Body of pancreas (tissue), 4 donors: ENCODE measurements around the gene CDH22. TPM values are rescaled to one million over a fixed set of nuclear protein-coding genes. Genes with fewer than 3 reads are reported as not detected.

Experiments
- ATAC-seq: fragments of 150-250 bp; one replicate; pipeline ENCODE4 v1.9.1; 2016
- DNase-seq, 4 donors: peaks; one replicate each; pipeline ENCODE4 v3.0.0-alpha.2; 2019
- H3K27ac ChIP-seq, 4 donors: fragments of 200-600 bp; sonication (generic); 1 replicate in 3 of 4; 2 replicates in 1 of 4; pipeline versions ENCODE4 v1.5.1 to v1.6.1; 2016 to 2019; ENCODE audit warnings: mild to moderate bottlenecking in 1 of 4, mixed read lengths in 1 of 4, moderate library complexity in 1 of 4
- H3K27me3 ChIP-seq, 2 donors: fragments of 200-600 bp; sonication (generic); one replicate each; pipeline ENCODE4 v1.6.0; 2016; ENCODE audit warnings: mild to moderate bottlenecking in 1 of 2
- H3K36me3 ChIP-seq, 2 donors: fragments of 200-600 bp; sonication (generic); replicated peaks in 1 of 2; 2 replicates each; pipeline ENCODE4 v1.5.1; 2016; ENCODE audit warnings: low read depth in 2 of 2; ENCODE audit not compliant: insufficient read depth in 1 of 2
- H3K4me1 ChIP-seq: fragments of 200-600 bp; sonication (generic); one replicate; pipeline ENCODE4 v1.6.0; 2016
- H3K4me3 ChIP-seq, 2 donors: fragments of 200-600 bp; sonication (generic); 1 replicate in 1 of 2; 2 replicates in 1 of 2; pipeline ENCODE4 v1.5.1; 2016 to 2019
- H3K9me3 ChIP-seq, 3 donors: fragments of 200-600 bp; sonication (generic); 1 replicate in 2 of 3; 2 replicates in 1 of 3; pipeline ENCODE4 v1.5.1; 2016
- POLR2A ChIP-seq, 3 donors: fragments of 450-650 bp; IDR thresholded peaks; one replicate each; pipeline ENCODE4 v1.6.1; 2016; ENCODE audit warnings: antibody characterized with exemption in 3 of 3, mild to moderate bottlenecking in 2 of 3
- WGBS, 2 donors: methylation state at CpG; one replicate each; pipeline ENCODE4 v1.1.5; 2017; 5-methylcytosine and 5-hydroxymethylcytosine counted together
- intact Hi-C: fragments of 100-400 bp; cut with DNase I; formaldehyde crosslinking; loops from one replicate; pipeline ENCODE4 v1.15.1; 2023
- total RNA-seq, 2 donors: library from RNA; depleted of rRNA; stranded (reverse); fragments of >200 nt; gene quantifications; one replicate each; pipeline ENCODE4 v1.1.0, GENCODE V29; 2016
- TF ChIP-seq, protein P1 (sequence below), 7 experiments: fragments of 450-650 bp in 4 of 7; fragments of 200-600 bp in 3 of 7; sonication (generic) in 3 of 7; IDR thresholded peaks; one replicate each; pipeline ENCODE4 v1.5.1; 2016 to 2019; ENCODE audit warnings: antibody characterized with exemption in 7 of 7

The CDH22 gene
- total RNA-seq, 2 donors from 2014 or later, result 1.3 to 2.1 TPM

DNA sequence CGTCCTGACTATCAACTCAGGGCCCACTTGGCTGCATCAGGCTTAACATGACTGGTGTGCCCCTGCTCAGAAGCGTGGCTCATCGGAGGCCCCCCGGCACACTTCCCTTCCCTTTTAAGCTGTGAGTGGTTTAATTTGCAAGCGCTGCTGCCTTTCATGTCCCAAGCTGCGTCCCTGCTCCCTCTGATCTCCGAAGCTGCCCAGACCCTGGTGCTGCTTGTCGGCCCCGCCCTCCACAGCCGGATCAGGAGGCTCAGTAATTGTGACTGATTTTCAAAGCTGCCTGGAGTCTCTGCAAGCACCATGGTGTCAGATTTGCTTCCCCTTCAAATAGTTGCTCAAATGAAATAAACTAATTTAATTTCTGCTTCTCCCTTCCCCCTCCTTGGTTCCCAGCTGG lies 71.1 kb downstream of the CDH22 start:
- no peak for ATAC-seq
- Histone ChIP-seq H3K4me3 (no peak overlapping the region), H3K27me3 (no peaks in the 10 kb centered on the region), H3K27ac (no peak overlapping the region), H3K36me3 (no peaks in the 10 kb centered on the region), H3K4me1 (no peaks in the 10 kb centered on the region), H3K9me3 (no peaks in the 10 kb centered on the region)
- TF ChIP-seq, protein P1, sequence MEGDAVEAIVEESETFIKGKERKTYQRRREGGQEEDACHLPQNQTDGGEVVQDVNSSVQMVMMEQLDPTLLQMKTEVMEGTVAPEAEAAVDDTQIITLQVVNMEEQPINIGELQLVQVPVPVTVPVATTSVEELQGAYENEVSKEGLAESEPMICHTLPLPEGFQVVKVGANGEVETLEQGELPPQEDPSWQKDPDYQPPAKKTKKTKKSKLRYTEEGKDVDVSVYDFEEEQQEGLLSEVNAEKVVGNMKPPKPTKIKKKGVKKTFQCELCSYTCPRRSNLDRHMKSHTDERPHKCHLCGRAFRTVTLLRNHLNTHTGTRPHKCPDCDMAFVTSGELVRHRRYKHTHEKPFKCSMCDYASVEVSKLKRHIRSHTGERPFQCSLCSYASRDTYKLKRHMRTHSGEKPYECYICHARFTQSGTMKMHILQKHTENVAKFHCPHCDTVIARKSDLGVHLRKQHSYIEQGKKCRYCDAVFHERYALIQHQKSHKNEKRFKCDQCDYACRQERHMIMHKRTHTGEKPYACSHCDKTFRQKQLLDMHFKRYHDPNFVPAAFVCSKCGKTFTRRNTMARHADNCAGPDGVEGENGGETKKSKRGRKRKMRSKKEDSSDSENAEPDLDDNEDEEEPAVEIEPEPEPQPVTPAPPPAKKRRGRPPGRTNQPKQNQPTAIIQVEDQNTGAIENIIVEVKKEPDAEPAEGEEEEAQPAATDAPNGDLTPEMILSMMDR (IDR thresholded peaks at IDR 0.05), result no peak
- TF ChIP-seq POLR2A (IDR thresholded peaks at IDR 0.05), result no peak
- intact Hi-C loops, result no loop called here
- no peak for DNase-seq
- WGBS, 2 donors, result 31 to 50% methylated on average over 10 of the region's 10 CpGs

DNA sequence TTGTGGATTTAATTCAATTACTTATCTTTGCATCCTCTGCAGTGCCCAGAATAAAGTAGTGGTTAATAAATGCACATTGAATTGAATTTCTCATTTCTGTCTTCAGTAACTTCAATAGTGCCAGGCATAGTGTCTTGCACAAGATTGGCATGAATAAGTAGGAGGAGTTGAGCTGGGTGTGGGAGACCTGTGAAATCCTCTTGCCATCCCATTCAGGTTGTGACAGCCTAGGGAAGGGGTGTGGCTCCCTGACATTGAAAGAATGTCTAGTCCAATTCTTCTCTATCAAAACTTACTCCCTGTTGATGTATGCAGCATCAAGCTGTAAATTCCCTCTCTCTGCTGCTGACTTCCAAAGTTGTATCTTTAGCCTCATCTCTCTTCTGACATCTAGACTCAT lies 73.2 kb downstream of the CDH22 start:
- Histone ChIP-seq H3K27ac (no peak overlapping the region), H3K27me3 (no peaks in the 10 kb centered on the region), H3K4me3 (no peak overlapping the region), H3K36me3 (no peaks in the 10 kb centered on the region), H3K9me3 (no peaks in the 10 kb centered on the region), H3K4me1 (no peaks in the 10 kb centered on the region)
- intact Hi-C loops, result no loop called here
- DNase-seq (no peak), ATAC-seq (no peak)
- TF ChIP-seq, protein P1 (IDR thresholded peaks at IDR 0.05), result no peak
- no peak for TF ChIP-seq POLR2A (IDR thresholded peaks at IDR 0.05)

DNA sequence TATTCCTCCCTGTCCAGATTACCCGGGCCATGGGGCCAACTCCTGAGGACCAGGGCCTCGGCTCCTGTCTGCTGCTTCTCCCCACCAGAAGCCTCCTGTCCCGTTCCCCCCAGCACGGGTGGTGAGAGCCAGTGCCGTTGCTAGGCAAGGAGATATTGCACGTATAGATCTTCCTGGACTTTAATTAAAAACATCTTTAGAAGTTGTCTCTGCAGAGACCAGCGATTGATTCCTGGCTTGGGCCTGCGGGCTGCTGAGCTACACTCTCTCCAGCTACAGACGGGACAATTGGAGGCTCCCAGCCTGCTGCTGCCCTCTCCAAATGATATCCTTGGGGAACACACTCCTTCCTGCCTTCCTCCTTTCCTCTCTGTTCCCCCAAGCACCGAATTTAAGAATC lies 74.6 kb downstream of the CDH22 start:
- H3K27ac ChIP-seq, result no peak overlapping the region
- H3K27me3 ChIP-seq, result no peaks in the 10 kb centered on the region
- H3K4me3 ChIP-seq, result no peak overlapping the region
- ATAC-seq (no peak), DNase-seq (no peak)
- no peaks in the 10 kb centered on the region for H3K9me3 ChIP-seq
- H3K36me3 ChIP-seq, result no peaks in the 10 kb centered on the region
- 59 to 61% methylated on average over 10 of the region's 10 CpGs for WGBS, 2 donors
- intact Hi-C loops, result no loop called here
- H3K4me1 ChIP-seq, result no peaks in the 10 kb centered on the region
- TF ChIP-seq POLR2A (IDR thresholded peaks at IDR 0.05), result no peak
- TF ChIP-seq, protein P1 (IDR thresholded peaks at IDR 0.05), result no peak

DNA sequence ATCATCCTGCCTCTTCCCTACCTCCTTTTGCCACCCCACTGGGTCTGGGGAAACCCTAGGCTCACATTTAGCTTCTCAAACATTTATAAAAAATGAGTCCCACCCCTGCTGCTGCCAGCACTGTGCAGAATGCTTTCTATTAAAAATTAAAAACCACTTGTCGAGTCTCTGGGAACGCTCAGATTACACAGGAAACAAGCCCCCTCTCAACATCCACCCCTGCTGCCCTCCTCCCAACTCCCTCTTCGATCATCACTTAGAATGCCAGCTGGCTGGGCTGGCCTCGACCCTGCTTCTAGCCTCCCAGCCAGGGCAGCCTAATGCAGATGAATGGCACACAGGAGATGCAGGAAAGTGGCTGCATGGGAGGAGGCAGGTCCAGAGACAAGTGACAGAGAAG lies 75.8 kb downstream of the CDH22 start:
- DNase-seq (no peak), ATAC-seq (no peak)
- H3K4me1 ChIP-seq, result no peaks in the 10 kb centered on the region
- no peaks in the 10 kb centered on the region for H3K9me3 ChIP-seq
- WGBS, 2 donors, result 18 to 29% methylated on average over 4 of the region's 4 CpGs
- no peaks in the 10 kb centered on the region for H3K36me3 ChIP-seq
- H3K27ac ChIP-seq, result no peak overlapping the region
- intact Hi-C loops, result no loop called here
- H3K27me3 ChIP-seq, result no peaks in the 10 kb centered on the region
- H3K4me3 ChIP-seq, result no peak overlapping the region
- TF ChIP-seq, protein P1 (IDR thresholded peaks at IDR 0.05), result no peak
- no peak for TF ChIP-seq POLR2A (IDR thresholded peaks at IDR 0.05)

DNA sequence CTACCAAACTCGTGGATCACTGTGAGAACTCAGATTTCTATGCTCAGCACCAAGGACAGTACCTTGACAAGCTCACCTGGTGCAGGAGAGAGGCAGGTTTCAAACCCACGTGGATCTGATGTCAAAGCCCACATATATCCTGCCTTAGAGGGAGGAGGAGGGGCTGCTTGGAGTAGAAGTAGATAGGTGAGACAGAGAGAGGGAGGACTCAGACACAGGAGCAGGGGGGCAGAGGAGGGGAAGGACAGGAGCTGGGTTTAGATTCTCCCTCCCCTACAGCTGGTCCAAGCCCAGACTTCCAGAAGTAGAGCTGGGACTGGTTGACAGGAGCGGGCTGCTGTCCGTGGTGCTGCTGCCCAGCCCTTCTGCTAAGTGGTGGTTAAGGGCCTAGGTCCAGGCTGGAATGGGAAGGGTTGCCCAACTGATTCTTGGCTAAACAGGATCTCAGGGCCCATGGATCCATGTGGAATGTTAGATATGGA lies 77.5 kb downstream of the CDH22 start:
- no peak overlapping the region for H3K27ac ChIP-seq
- TF ChIP-seq POLR2A (IDR thresholded peaks at IDR 0.05), result no peak
- TF ChIP-seq, protein P1 (IDR thresholded peaks at IDR 0.05), result no peak
- H3K4me1 ChIP-seq, result no peaks in the 10 kb centered on the region
- no peak overlapping the region for H3K4me3 ChIP-seq
- no peaks in the 10 kb centered on the region for H3K27me3 ChIP-seq
- no peak for ATAC-seq
- WGBS, 2 donors, result 1 to 9% methylated on average over 4 of the region's 4 CpGs
- intact Hi-C loops, result no loop called here
- no peak for DNase-seq
- no peaks in the 10 kb centered on the region for H3K36me3 ChIP-seq
- H3K9me3 ChIP-seq, result no peaks in the 10 kb centered on the region
